ENCODE data around the gene ATP9B.

Gene ATP9B

GRCh38 chr18:79411614-79412526 is 342.7 kb downstream of the ATP9B start:
- TF ChIP-seq, protein P1, sequence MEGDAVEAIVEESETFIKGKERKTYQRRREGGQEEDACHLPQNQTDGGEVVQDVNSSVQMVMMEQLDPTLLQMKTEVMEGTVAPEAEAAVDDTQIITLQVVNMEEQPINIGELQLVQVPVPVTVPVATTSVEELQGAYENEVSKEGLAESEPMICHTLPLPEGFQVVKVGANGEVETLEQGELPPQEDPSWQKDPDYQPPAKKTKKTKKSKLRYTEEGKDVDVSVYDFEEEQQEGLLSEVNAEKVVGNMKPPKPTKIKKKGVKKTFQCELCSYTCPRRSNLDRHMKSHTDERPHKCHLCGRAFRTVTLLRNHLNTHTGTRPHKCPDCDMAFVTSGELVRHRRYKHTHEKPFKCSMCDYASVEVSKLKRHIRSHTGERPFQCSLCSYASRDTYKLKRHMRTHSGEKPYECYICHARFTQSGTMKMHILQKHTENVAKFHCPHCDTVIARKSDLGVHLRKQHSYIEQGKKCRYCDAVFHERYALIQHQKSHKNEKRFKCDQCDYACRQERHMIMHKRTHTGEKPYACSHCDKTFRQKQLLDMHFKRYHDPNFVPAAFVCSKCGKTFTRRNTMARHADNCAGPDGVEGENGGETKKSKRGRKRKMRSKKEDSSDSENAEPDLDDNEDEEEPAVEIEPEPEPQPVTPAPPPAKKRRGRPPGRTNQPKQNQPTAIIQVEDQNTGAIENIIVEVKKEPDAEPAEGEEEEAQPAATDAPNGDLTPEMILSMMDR (IDR thresholded peaks at IDR 0.05; ENCODE audit: control insufficient read depth, extremely low read depth, insufficient read depth): no peak
- H3K4me3 ChIP-seq (ENCODE audit: low read depth, low read length): no peak overlapping the region
- DNase-seq (ENCODE audit: low read depth): no peak

DNA sequence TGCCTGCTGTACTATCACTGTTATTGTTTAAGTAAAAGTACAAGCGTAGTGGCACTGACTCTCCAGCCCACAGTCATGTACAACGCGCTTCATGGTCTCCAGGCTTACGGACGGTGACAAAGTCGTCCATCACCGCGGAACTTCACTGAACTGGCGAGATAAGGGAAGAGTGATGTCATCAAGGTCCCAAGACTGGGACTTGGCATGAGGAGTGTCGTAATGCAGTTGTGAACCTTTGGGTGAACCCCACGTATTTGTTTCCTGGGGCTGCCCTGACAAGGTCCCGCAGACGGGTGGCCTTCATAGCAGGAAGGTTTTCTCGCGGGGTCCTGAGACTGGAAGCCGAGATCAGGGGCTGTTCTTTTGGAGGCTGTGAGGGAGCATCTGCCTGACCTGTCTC is 343.8 kb downstream of the ATP9B start:
- H3K4me3 ChIP-seq (ENCODE audit: low read depth, low read length): no peak overlapping the region
- no peak for DNase-seq (ENCODE audit: low read depth)
- TF ChIP-seq, protein P1 (IDR thresholded peaks at IDR 0.05; ENCODE audit: control insufficient read depth, extremely low read depth, insufficient read depth): no peak

DNA sequence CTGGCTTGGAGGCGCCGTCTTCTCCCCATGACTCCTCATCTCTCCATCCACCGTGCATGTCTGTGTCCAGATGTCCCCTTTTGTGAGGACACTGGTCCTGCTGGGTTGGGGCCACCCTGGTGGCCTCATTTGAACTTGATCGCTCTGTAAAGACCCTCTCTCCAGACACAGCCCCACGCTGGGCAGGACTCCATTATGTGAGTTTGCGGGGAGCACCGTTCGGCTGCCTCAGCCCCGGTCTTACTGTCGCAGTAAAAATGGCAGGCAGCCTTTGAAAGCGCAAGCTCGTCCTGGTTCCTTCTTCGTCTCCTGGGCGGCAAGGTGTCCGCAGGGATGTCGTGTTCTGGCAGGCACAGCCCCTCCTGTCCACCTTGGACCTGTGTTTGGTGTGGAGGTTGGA is 344.2 kb downstream of the ATP9B start:
- TF ChIP-seq, protein P1 (IDR thresholded peaks at IDR 0.05; ENCODE audit: control insufficient read depth, extremely low read depth, insufficient read depth): no peak
- no peak for DNase-seq (ENCODE audit: low read depth)
- H3K4me3 ChIP-seq (ENCODE audit: low read depth, low read length): no peak overlapping the region

- no peak overlapping the region for H3K4me3 ChIP-seq (ENCODE audit: low read depth, low read length)
- no peak for DNase-seq (ENCODE audit: low read depth)
- TF ChIP-seq, protein P1 (IDR thresholded peaks at IDR 0.05; ENCODE audit: control insufficient read depth, extremely low read depth, insufficient read depth): no peak
Measured at GRCh38 chr18:79413901-79414300, 344.7 kb downstream of the ATP9B start.

GRCh38 chr18:79416022-79416676 is 347.0 kb downstream of the ATP9B start:
- no peak overlapping the region for H3K4me3 ChIP-seq (ENCODE audit: low read depth, low read length)
- no peak for DNase-seq (ENCODE audit: low read depth)
- TF ChIP-seq, protein P1 (IDR thresholded peaks at IDR 0.05; ENCODE audit: control insufficient read depth, extremely low read depth, insufficient read depth): no peak

DNA sequence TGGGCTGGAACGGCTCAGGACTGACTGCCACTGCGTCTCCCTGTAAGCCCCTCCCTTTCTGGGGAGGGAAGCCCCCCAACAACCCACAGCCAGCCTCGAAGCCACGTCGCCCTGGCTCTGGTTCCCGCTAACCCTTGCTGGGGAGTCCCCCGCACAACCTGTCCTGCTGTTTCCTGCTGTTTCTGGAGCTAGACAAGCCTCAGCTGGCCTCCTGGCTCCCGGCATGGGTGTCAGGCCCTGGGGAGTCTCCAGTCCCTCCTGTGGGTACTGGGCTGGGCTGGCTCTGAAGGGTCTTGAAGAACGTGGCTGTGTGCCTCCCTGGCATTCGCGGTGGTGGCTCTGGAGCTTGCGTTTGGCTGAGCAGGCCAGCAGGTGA is 347.5 kb downstream of the ATP9B start:
- TF ChIP-seq, protein P1 (IDR thresholded peaks at IDR 0.05; ENCODE audit: control insufficient read depth, extremely low read depth, insufficient read depth): no peak
- no peak overlapping the region for H3K4me3 ChIP-seq (ENCODE audit: low read depth, low read length)
- no peak for DNase-seq (ENCODE audit: low read depth)

Data from LNCaP clone FGC (cell line).